ENCODE measurements around the gene ARHGEF19.

- TF ChIP-seq POLR2A (IDR thresholded peaks at IDR 0.05; ENCODE audit: low read length) (no peak), GATA1 (IDR thresholded peaks at IDR 0.05; ENCODE audit: low read depth, low read length) (no peak)
Measured at GRCh38 chr1:16168622-16169360, 43.7 kb downstream of the ARHGEF19 start.
